ENCODE data around the gene TM2D3.

The TM2D3 gene

DNA sequence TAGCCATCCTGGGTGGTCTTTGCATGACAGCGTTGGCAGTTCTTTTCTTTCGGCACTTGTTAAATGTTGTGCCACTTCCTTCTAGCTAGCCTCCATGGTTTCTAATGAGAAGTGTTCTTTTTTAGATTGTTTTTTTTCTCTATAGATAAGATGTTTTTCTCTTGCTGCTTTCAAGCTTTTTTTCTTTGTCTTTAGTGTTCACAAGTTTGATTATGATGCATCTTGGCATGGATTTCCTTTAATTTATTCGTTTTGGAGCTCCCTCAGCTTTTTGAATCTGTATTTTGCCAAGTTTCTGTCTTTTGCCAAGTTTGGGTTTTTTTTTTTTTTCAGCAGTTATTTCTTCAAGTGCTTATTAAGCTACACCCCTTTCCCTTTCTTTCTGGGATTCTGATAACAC lies 53.1 kb downstream of the TM2D3 start:
- no peak for FAIRE-seq

DNA sequence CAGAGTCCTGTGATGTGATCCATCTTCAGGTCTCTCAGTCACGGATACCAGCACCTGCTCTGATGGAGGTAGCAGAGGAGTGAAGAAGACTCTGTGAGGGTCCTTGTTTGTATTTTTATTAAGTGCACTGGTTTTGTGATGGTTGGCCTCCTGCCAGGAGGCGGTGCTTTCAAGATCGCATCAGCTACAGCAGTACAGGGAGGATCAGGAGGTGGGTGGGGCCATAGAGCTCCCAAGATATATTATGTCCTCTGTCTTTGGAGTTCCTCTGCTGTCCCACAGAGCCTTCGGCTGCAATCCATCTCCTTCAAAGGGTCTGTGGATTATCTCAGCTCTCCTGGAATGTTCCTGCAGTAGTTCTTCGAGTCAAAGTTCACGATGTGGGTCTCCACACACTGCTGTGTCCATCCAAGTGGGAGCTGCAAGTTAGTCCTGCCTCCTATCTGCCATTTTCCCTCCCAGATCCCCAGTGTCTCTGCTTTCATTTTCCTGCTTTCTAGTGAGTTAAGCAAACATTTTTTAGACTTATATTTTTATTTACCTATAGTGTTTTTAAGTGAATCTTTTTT lies 54.7 kb downstream of the TM2D3 start:
- FAIRE-seq, result no peak

DNA sequence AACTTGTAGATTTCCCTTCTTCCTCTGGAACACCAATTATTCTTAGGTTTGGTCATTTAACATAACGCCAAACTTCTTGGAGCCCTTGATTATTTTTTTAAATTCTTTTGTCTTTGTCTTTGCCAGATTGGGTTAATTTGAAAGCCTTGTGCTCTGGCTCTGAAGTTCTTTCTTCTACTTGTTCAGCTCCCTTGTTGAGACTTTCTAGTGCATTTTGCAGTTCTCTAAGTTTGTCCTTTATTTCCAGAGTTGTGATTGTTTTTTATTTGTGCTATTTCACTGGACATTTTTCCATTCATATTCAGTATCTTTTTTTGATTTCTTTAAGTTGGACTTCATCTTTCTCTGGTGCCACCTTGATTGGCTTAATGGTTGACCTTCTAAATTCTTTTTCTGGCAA lies 55.5 kb downstream of the TM2D3 start:
- no peak for FAIRE-seq
